HEK293 (cell line): ENCODE measurements around the gene S1PR2.

Source experiments
- CTCF ChIP-seq: fragments of 450-650 bp; formaldehyde crosslinking; IDR thresholded peaks from 2 replicates; pipeline ENCODE4 v1.5.1; 2016; ENCODE audit warnings: missing biosample characterization, missing genetic modification characterization
- SALL2 ChIP-seq: fragments of 450-650 bp; formaldehyde crosslinking; IDR thresholded peaks from 2 replicates; pipeline ENCODE4 v1.5.0; 2017; ENCODE audit warnings: missing biosample characterization, mild to moderate bottlenecking, missing genetic modification characterization, borderline replicate concordance
- SCRT1 ChIP-seq: fragments of 450-650 bp; formaldehyde crosslinking; IDR thresholded peaks from 2 replicates; pipeline ENCODE4 v1.5.1; 2016; ENCODE audit warnings: missing biosample characterization, missing genetic modification characterization, borderline replicate concordance

- TF ChIP-seq SALL2, result no peak
- no peak for TF ChIP-seq SCRT1 (tag by site-specific recombination)
- TF ChIP-seq CTCF (tag by site-specific recombination), result no peak
Measured at GRCh38 chr19:10173527-10173926, 57.6 kb downstream of the S1PR2 start.
